Daoy (cell line): Measurements from ENCODE around the gene CENPU. TPM values are rescaled to one million over a fixed set of nuclear protein-coding genes. Genes with fewer than 3 reads are reported as not detected.

Source experiments
- DNase-seq: peaks from one replicate; pipeline ENCODE4 v3.0.0-alpha.2; 2015; ENCODE audit warnings: low read depth
- total RNA-seq: library from RNA; depleted of rRNA; stranded (reverse); fragments of >200 nt; shearing (Covaris generic); gene quantifications from 2 replicates; pipeline ENCODE4 v1.2.3, GENCODE V29; 2014

CENPU gene
- total RNA-seq, 1 experiment from 2014 or later: 57.6 TPM

GRCh38 chr4:184713887-184714286, 20.0 kb downstream of the CENPU start:
- DNase-seq: no peak

- DNase-seq: no peak
Measured at GRCh38 chr4:184712322-184712721, 21.6 kb downstream of the CENPU start.

- no peak for DNase-seq
Measured at GRCh38 chr4:184706453-184706852, 27.4 kb downstream of the CENPU start.

GRCh38 chr4:184705692-184706091, 28.2 kb downstream of the CENPU start:
- DNase-seq: no peak

- DNase-seq: no peak
Measured at GRCh38 chr4:184702114-184702513, 31.8 kb downstream of the CENPU start.

GRCh38 chr4:184699941-184700340, 34.0 kb downstream of the CENPU start:
- DNase-seq: no peak

- no peak for DNase-seq
Measured at GRCh38 chr4:184697956-184698355, 35.9 kb downstream of the CENPU start.

GRCh38 chr4:184695178-184695896, 38.6 kb downstream of the CENPU start:
- no peak for DNase-seq

- DNase-seq: no peak
Measured at GRCh38 chr4:184694412-184694956, 39.4 kb downstream of the CENPU start.

GRCh38 chr4:184693056-184693455, 40.8 kb downstream of the CENPU start:
- no peak for DNase-seq

GRCh38 chr4:184689681-184690080, 44.2 kb downstream of the CENPU start:
- DNase-seq: no peak

- peak; percentile 86 for DNase-seq
Measured at GRCh38 chr4:184688447-184688846, 45.4 kb downstream of the CENPU start.

- DNase-seq: no peak
Measured at GRCh38 chr4:184688005-184688404, 45.9 kb downstream of the CENPU start.

- DNase-seq: no peak
Measured at GRCh38 chr4:184684491-184685189, 49.3 kb downstream of the CENPU start.

GRCh38 chr4:184681916-184682315, 52.0 kb downstream of the CENPU start:
- DNase-seq: no peak

- no peak for DNase-seq
Measured at GRCh38 chr4:184680698-184681097, 53.2 kb downstream of the CENPU start.

- DNase-seq: no peak
Measured at GRCh38 chr4:184675821-184676492, 57.9 kb downstream of the CENPU start.

- DNase-seq: no peak
Measured at GRCh38 chr4:184675018-184675417, 58.9 kb downstream of the CENPU start.

GRCh38 chr4:184674011-184674410, 59.9 kb downstream of the CENPU start:
- DNase-seq: no peak

- no peak for DNase-seq
Measured at GRCh38 chr4:184672741-184673140, 61.2 kb downstream of the CENPU start.

- no peak for DNase-seq
Measured at GRCh38 chr4:184671101-184671500, 62.8 kb downstream of the CENPU start.

- no peak for DNase-seq
Measured at GRCh38 chr4:184669251-184669650, 64.6 kb downstream of the CENPU start.
